Parathyroid adenoma (tissue), 2 donors: ENCODE data around the gene LRRC23.

Experiments
- H2AFZ ChIP-seq: fragments of 300-600 bp; sonication (generic); one replicate; pipeline ENCODE4 v1.7.0; 2017; ENCODE audit warnings: antibody characterized with exemption, mild to moderate bottlenecking
- H3K27ac ChIP-seq: fragments of 300-600 bp; sonication (generic); one replicate; pipeline ENCODE4 v1.7.0; 2017
- H3K27me3 ChIP-seq: fragments of 300-600 bp; sonication (generic); one replicate; pipeline ENCODE4 v1.7.0; 2017; ENCODE audit warnings: low read length; ENCODE audit not compliant: control insufficient read depth, insufficient read depth
- H3K36me3 ChIP-seq: fragments of 300-600 bp; sonication (generic); one replicate; pipeline ENCODE4 v1.7.0; 2017; ENCODE audit warnings: low read length; ENCODE audit not compliant: control insufficient read depth, insufficient read depth
- H3K4me1 ChIP-seq: fragments of 300-600 bp; sonication (generic); one replicate; pipeline ENCODE4 v1.7.0; 2017; ENCODE audit warnings: control low read depth
- H3K4me2 ChIP-seq: fragments of 300-600 bp; sonication (generic); one replicate; pipeline ENCODE4 v1.7.0; 2017; ENCODE audit warnings: low read length
- H3K4me3 ChIP-seq: fragments of 300-600 bp; sonication (generic); one replicate; pipeline ENCODE4 v1.7.0; 2017; ENCODE audit warnings: low read depth, low read length
- H3K79me2 ChIP-seq: fragments of 300-600 bp; sonication (generic); one replicate; pipeline ENCODE4 v1.7.0; 2017; ENCODE audit warnings: control low read depth
- H3K9ac ChIP-seq: fragments of 300-600 bp; sonication (generic); one replicate; pipeline ENCODE4 v1.7.0; 2017; ENCODE audit warnings: mild to moderate bottlenecking
- H3K9me3 ChIP-seq: fragments of 300-600 bp; sonication (generic); one replicate; pipeline ENCODE4 v1.7.0; 2017; ENCODE audit warnings: low read length; ENCODE audit not compliant: control insufficient read depth
- CTCF ChIP-seq: fragments of 300-600 bp; sonication (generic); IDR thresholded peaks from one replicate; pipeline ENCODE4 v1.7.0; 2017; ENCODE audit warnings: antibody characterized with exemption, mild to moderate bottlenecking
- donor health status: primary hyperparathyroidism.

The LRRC23 gene

GRCh38 chr12:6963016-6963731, 58.6 kb downstream of the LRRC23 start:
- Histone ChIP-seq H3K4me1 (peaks cover 21% of the 10 kb centered on the region), H2AFZ (peak overlapping the region; percentile 94), H3K27me3 (no peaks in the 10 kb centered on the region), H3K9me3 (no peaks in the 10 kb centered on the region), H3K4me2 (peak overlapping the region; percentile 97), H3K36me3 (no peaks in the 10 kb centered on the region), H3K79me2 (peaks cover 42% of the 10 kb centered on the region), H3K9ac (peak overlapping the region; percentile 100), H3K27ac (peak overlapping the region; percentile 98), H3K4me3 (peak overlapping the region; percentile 99)
- TF ChIP-seq CTCF: no peak
